ENCODE data around the gene EDA.
"Not testable (repeated sequence)": the region's sequence is repeated elsewhere in the genome, so short reads cannot be mapped to it uniquely, and the experiment has no call there.

Gene EDA

GRCh38 chrX:69961365-69962072, 345.6 kb downstream of the EDA start:
- peak; percentile 2 for DNase-seq

- DNase-seq, result no peak
These were observed 353.0 kb downstream of the EDA start for GRCh38 chrX:69968950-69969349.

GRCh38 chrX:69969460-69969859, 353.5 kb downstream of the EDA start:
- no peak for DNase-seq

GRCh38 chrX:69987691-69988090, 371.8 kb downstream of the EDA start:
- DNase-seq, result no peak

- DNase-seq, result peak; percentile 12
These were observed 373.1 kb downstream of the EDA start for GRCh38 chrX:69988955-69989394.

- no peak for DNase-seq
These were observed 375.8 kb downstream of the EDA start for GRCh38 chrX:69991685-69992084.

GRCh38 chrX:69993494-69993893, 377.6 kb downstream of the EDA start:
- DNase-seq, result no peak

- no peak for DNase-seq
These were observed 379.6 kb downstream of the EDA start for GRCh38 chrX:69995362-69996112.

GRCh38 chrX:69996113-69996468, 380.2 kb downstream of the EDA start:
- no peak for DNase-seq

GRCh38 chrX:69998299-69998698, 382.4 kb downstream of the EDA start:
- not testable (repeated sequence) for DNase-seq

GRCh38 chrX:70001269-70001668, 385.4 kb downstream of the EDA start:
- DNase-seq, result no peak

- no peak for DNase-seq
These were observed 385.9 kb downstream of the EDA start for GRCh38 chrX:70001708-70002341.

- no peak for DNase-seq
These were observed 392.0 kb downstream of the EDA start for GRCh38 chrX:70007946-70008345.

- no peak for DNase-seq
These were observed 393.1 kb downstream of the EDA start for GRCh38 chrX:70009049-70009448.

- DNase-seq, result no peak
These were observed 394.1 kb downstream of the EDA start for GRCh38 chrX:70009970-70010369.

GRCh38 chrX:70012756-70013155, 396.8 kb downstream of the EDA start:
- no peak for DNase-seq

- DNase-seq, result no peak
These were observed 397.8 kb downstream of the EDA start for GRCh38 chrX:70013466-70014381.

GRCh38 chrX:70016513-70016912, 400.6 kb downstream of the EDA start:
- DNase-seq, result peak; percentile 12

GRCh38 chrX:70022616-70023015, 406.7 kb downstream of the EDA start:
- DNase-seq, result no peak

- DNase-seq, result no peak
These were observed 409.6 kb downstream of the EDA start for GRCh38 chrX:70025464-70025863.

- no peak for DNase-seq
These were observed 410.4 kb downstream of the EDA start for GRCh38 chrX:70026112-70026850.

GRCh38 chrX:70026851-70027200, 410.9 kb downstream of the EDA start:
- no peak for DNase-seq

Measured in activated CD4-positive, alpha-beta T cell treated with anti-CD3 and anti-CD28 coated beads, Interleukin-2, amount 50 U/mL, for 16 hours (primary cell).